HepG2 (cell line): ENCODE results near the gene MYO16.

Experiments used
- EZH2 ChIP-seq: conservative IDR thresholded peaks from 2 replicates; pipeline ENCODE4 v1.6.1; 2012; ENCODE audit warnings: mild to moderate bottlenecking, low read depth, low read length, moderate library complexity
- NR2F6 ChIP-seq, 2 experiments: IDR thresholded peaks; 2 replicates each; pipeline ENCODE4 v1.6.1; 2016; ENCODE audit warnings: antibody characterized with exemption in 1 of 2, mild to moderate bottlenecking in 1 of 2
- POGK ChIP-seq: sonication (generic); formaldehyde crosslinking; conservative IDR thresholded peaks from 2 replicates; pipeline ENCODE4 v1.8.0; 2022; ENCODE audit warnings: mild to moderate bottlenecking, moderate library complexity, missing genetic modification reagents
- REST ChIP-seq, 2 experiments: IDR thresholded peaks; 2 replicates each; pipeline ENCODE4 v1.6.1; 2011 to 2012; ENCODE audit warnings: low read length in 2 of 2, borderline replicate concordance in 1 of 2, low read depth in 1 of 2, mild to moderate bottlenecking in 1 of 2, moderate library complexity in 1 of 2
- XBP1 ChIP-seq: sonication (generic); formaldehyde crosslinking; IDR thresholded peaks from 2 replicates; pipeline ENCODE4 v1.5.0; 2020; ENCODE audit warnings: missing genetic modification reagents
- YY1 ChIP-seq: IDR thresholded peaks from 2 replicates; pipeline ENCODE4 v1.6.1; 2011; ENCODE audit warnings: low read length, low read depth, moderate library complexity, mild to moderate bottlenecking; ENCODE audit not compliant: insufficient read depth, insufficient replicate concordance
- ZKSCAN8 ChIP-seq: IDR thresholded peaks from 2 replicates; pipeline ENCODE4 v1.6.1; 2016; ENCODE audit warnings: borderline replicate concordance, missing genetic modification reagents, missing compliant biosample characterization
- TF ChIP-seq, protein P1 (sequence below): sonication (generic); formaldehyde crosslinking; IDR thresholded peaks from 2 replicates; pipeline ENCODE4 v1.5.0; 2020; ENCODE audit warnings: mild to moderate bottlenecking, missing genetic modification reagents, moderate library complexity

DNA sequence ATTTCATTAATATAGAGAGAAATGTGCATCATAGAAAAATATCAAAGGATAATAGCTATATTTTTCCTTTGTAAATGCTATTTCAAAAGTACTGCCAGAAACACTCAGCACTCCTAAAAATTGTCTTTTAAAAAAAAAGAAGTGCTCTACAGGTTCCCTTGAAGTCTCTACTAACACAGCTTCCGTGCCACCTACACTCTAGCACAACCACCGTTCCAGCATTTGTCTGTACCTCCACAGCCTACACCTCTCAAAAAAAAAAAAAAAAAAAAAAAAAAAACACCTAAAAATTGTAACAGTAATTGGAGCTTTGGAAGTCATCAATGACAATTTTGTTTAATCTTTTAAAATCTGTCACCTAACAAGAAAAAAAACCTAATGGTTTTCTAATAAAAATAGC lies 485.6 kb downstream of the MYO16 start:
- TF ChIP-seq EZH2 (no peak), REST (IDR thresholded peaks at IDR 0.05; ENCODE audit: borderline replicate concordance in 1 of 2, low read depth in 1 of 2, low read length in 2 of 2) (no peak), YY1 (no peak), NR2F6 (IDR thresholded peaks at IDR 0.05) (no peak), NR2F6 (CRISPR knock-in tag; IDR thresholded peaks at IDR 0.05) (no peak), ZKSCAN8 (no peak), XBP1 (CRISPR knock-in tag) (no peak), POGK (CRISPR knock-in tag) (no peak)
- TF ChIP-seq, protein P1, sequence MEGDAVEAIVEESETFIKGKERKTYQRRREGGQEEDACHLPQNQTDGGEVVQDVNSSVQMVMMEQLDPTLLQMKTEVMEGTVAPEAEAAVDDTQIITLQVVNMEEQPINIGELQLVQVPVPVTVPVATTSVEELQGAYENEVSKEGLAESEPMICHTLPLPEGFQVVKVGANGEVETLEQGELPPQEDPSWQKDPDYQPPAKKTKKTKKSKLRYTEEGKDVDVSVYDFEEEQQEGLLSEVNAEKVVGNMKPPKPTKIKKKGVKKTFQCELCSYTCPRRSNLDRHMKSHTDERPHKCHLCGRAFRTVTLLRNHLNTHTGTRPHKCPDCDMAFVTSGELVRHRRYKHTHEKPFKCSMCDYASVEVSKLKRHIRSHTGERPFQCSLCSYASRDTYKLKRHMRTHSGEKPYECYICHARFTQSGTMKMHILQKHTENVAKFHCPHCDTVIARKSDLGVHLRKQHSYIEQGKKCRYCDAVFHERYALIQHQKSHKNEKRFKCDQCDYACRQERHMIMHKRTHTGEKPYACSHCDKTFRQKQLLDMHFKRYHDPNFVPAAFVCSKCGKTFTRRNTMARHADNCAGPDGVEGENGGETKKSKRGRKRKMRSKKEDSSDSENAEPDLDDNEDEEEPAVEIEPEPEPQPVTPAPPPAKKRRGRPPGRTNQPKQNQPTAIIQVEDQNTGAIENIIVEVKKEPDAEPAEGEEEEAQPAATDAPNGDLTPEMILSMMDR = no peak
